Choroid plexus epithelial cell (primary cell): ENCODE measurements around the gene ZNF564.

Source experiments
- DNase-seq: peaks from one replicate; pipeline ENCODE4 v3.0.0-alpha.2; 2010; ENCODE audit warnings: low read depth
- H3K4me3 ChIP-seq: 2 replicates; pipeline ENCODE4 v1.5.1; 2011; ENCODE audit warnings: low read depth, mild to moderate bottlenecking, control low read depth, low read length, moderate library complexity
- CTCF ChIP-seq: conservative IDR thresholded peaks from 2 replicates; pipeline ENCODE4 v1.5.1; 2011; ENCODE audit warnings: low read depth, mild to moderate bottlenecking, control low read depth, inconsistent platforms, low read length, moderate library complexity

Gene ZNF564

GRCh38 chr19:12545267-12545666 is 6.0 kb downstream of the ZNF564 start:
- no peak overlapping the region for H3K4me3 ChIP-seq
- no peak for DNase-seq
- no peak for TF ChIP-seq CTCF

- peak; percentile 90 for DNase-seq
Measured at GRCh38 chr19:12544401-12544876, 6.8 kb downstream of the ZNF564 start.

GRCh38 chr19:12543855-12544254 is 7.4 kb downstream of the ZNF564 start:
- no peak for TF ChIP-seq CTCF
- DNase-seq: peak; percentile 61
- no peak overlapping the region for H3K4me3 ChIP-seq

More at GRCh38 chr19:12544401-12544876, 6.8 kb downstream of the ZNF564 start:
- no peak for TF ChIP-seq CTCF
- no peak overlapping the region for H3K4me3 ChIP-seq

- DNase-seq: peak; percentile 60
- no peak overlapping the region for H3K4me3 ChIP-seq
- TF ChIP-seq CTCF: no peak
Measured at GRCh38 chr19:12527034-12527836, 24.0 kb downstream of the ZNF564 start.

GRCh38 chr19:12526542-12526941 is 24.7 kb downstream of the ZNF564 start:
- no peak for TF ChIP-seq CTCF
- no peak for DNase-seq
- H3K4me3 ChIP-seq: no peak overlapping the region

GRCh38 chr19:12521996-12522395 is 29.3 kb downstream of the ZNF564 start:
- no peak for TF ChIP-seq CTCF
- no peak overlapping the region for H3K4me3 ChIP-seq
- DNase-seq: no peak
